GM06990 (cell line): Measurements from ENCODE around the gene PHETA1.

Experiments used
- DNase-seq: peaks from one replicate; pipeline ENCODE4 v3.0.0-alpha.2; 2011; ENCODE audit not compliant: insufficient read length; ENCODE audit errors: extremely low read depth
- H3K27me3 ChIP-seq: replicated peaks from 2 replicates; pipeline ENCODE4 v1.6.0; 2011; ENCODE audit warnings: low read length; ENCODE audit not compliant: control insufficient read depth, insufficient read depth
- H3K36me3 ChIP-seq: 2 replicates; pipeline ENCODE4 v1.5.1; 2011; ENCODE audit warnings: low read length; ENCODE audit not compliant: control insufficient read depth, insufficient read depth
- H3K4me3 ChIP-seq: replicated peaks from 2 replicates; pipeline ENCODE4 v1.5.1; 2011; ENCODE audit warnings: low read depth, mild to moderate bottlenecking, control low read depth, low read length
- CTCF ChIP-seq: IDR thresholded peaks from 2 replicates; pipeline ENCODE4 v1.5.1; 2011; ENCODE audit warnings: low read length, control low read depth, mild to moderate bottlenecking, inconsistent platforms; ENCODE audit not compliant: insufficient read depth, poor library complexity, severe bottlenecking

PHETA1 gene

GRCh38 chr12:111321317-111321716 is 47.6 kb downstream of the PHETA1 start:
- no peak for TF ChIP-seq CTCF
- no peak for DNase-seq
- Histone ChIP-seq H3K4me3 (no peak overlapping the region), H3K27me3 (no peaks in the 10 kb centered on the region), H3K36me3 (no peaks in the 10 kb centered on the region)

GRCh38 chr12:111320258-111321050 is 48.4 kb downstream of the PHETA1 start:
- no peak overlapping the region for H3K4me3 ChIP-seq
- no peak for DNase-seq
- no peak for TF ChIP-seq CTCF
- H3K27me3 ChIP-seq, result no peaks in the 10 kb centered on the region
- no peaks in the 10 kb centered on the region for H3K36me3 ChIP-seq

GRCh38 chr12:111319600-111320257 is 49.2 kb downstream of the PHETA1 start:
- H3K36me3 ChIP-seq, result no peaks in the 10 kb centered on the region
- TF ChIP-seq CTCF, result no peak
- no peak for DNase-seq
- no peaks in the 10 kb centered on the region for H3K27me3 ChIP-seq
- H3K4me3 ChIP-seq, result no peak overlapping the region

GRCh38 chr12:111318450-111318849 is 50.4 kb downstream of the PHETA1 start:
- no peaks in the 10 kb centered on the region for H3K27me3 ChIP-seq
- TF ChIP-seq CTCF, result no peak
- no peak for DNase-seq
- no peak overlapping the region for H3K4me3 ChIP-seq
- no peaks in the 10 kb centered on the region for H3K36me3 ChIP-seq

- Histone ChIP-seq H3K27me3 (no peaks in the 10 kb centered on the region), H3K4me3 (no peak overlapping the region), H3K36me3 (no peaks in the 10 kb centered on the region)
- DNase-seq, result no peak
- TF ChIP-seq CTCF, result no peak
Measured at GRCh38 chr12:111316671-111317070, 52.2 kb downstream of the PHETA1 start.
